Fibroblast of skin of abdomen (primary cell): ENCODE data around the gene MBLAC1.
A peak's percentile ranks its signal among the peaks of the same experiment; 100 is the strongest.

Experiments
- DNase-seq: peaks from one replicate; pipeline ENCODE4 v3.0.0-alpha.2; 2013

Gene MBLAC1

DNA sequence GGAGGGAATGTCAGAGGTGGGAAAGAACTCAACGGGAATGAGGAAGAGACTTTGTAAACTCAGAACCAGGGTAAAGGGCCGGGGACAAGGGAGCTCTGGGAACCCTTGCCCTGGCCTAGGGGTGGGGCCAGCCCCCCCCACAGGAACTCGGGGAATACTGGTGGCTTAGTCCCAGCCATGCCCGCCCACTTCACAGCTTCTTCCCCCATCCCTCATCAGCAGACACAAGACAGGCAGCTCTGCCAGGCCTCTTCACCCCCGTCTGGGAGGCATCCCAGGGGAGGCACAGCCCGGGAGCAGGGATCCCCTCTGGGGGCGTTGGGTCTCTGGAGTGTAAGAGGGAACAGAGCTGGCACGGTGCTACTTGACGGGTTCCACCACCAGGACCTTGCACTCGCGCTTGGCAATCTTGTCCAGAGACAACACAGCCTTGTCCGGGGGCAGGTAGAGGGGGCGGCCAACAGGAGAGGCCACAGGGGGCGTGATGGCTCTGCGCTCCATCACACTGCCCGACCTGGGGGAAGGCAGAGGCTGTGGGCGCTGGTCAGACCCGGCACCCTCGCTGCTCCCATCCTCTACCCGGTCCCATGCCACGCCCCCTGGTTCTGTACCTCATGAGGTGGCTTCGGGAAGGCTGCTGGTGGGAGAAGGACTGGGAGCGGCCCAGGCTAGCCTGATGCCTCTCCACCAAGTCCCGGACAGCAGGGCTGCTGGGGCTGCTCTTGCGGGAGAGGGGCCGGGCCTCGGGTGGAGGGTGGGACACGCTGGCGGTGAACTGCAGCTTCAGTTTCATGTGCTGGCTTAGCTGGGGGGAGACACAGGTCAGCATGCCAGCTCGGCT lies 28.1 kb downstream of the MBLAC1 start:
- no peak for DNase-seq

DNA sequence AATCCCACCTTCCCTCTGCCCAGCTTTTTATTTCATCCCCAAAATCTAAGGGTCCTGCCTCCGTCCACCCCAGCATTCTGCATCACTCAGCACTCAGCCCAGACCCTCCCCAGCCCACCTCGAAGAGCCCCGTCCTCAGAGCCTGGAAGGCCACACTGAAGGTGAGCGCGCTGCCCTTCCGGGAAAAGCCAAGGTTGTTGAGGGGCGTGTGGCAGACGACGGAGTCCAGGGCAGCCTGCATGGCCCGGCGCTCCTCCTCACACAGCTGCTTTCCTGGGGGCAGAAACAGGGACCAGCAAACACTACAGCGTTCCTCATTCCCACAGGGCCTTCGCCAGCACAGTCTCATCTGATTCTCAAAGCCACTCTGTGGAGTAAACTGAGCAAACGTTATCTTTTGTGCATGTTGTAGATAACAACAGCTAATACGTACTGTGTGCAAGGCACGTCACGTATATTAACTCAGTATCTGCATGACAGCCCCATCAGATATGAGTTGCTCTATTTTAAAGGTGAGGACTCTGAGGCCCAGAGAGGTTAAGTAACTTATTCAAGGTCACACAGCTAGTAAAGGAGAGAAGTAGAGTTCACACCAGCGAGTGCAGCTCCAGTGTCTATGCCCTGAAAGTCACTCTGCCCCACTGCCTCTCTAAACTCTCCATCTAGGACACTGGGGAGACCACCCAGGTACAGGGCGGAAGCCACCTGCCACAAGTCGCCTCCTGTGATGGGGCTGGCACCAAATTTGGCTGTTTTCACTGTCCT lies 29.0 kb downstream of the MBLAC1 start:
- DNase-seq, result no peak

DNA sequence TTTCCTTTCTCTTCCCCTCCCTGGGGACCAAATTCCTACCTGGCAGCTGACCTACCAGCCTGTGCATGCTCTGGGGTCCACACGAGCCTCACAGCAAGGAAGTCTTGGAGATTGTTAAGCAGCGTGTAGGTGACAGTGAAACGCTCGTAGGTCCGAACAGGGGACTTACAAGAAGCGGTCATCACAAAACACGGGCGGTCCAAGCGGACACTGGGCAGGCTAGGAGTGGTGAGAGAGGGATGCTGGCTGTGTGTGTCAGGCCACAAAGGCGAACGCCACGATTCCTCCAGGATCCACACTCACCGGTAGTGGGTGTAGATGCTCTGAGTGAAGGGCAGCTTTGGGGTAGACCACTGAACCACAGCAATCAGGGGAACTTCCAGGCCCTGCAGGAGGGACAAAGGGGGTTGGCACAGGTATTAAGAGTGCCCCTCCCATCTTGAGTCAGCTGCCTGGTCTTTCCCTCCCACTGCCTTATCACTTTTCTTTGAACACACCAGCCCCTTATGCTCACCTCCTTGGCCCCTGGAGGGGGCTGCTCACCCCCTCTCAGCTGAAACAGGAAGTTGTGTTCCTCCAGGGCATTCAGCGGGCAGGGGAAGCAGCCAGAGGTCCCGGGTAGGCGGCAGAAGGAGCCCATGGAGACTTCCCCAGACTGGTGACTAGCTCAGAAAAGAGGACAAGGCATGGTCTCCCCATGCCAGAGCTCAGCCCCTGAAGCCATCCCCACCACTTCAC lies 29.7 kb downstream of the MBLAC1 start:
- DNase-seq, result no peak

DNA sequence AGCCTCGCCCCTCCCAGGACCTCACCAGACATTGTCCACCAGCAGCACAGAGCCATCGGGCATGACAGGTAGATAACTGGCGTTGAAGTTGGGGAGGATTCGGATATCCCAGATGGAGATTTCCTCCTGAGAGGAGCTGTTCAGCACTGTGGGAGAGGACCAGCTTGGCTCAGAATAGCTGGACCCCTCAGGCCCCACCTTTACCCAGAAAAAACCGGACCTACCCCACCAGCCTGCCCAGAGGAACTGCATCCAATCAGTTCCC lies 30.2 kb downstream of the MBLAC1 start:
- no peak for DNase-seq

DNA sequence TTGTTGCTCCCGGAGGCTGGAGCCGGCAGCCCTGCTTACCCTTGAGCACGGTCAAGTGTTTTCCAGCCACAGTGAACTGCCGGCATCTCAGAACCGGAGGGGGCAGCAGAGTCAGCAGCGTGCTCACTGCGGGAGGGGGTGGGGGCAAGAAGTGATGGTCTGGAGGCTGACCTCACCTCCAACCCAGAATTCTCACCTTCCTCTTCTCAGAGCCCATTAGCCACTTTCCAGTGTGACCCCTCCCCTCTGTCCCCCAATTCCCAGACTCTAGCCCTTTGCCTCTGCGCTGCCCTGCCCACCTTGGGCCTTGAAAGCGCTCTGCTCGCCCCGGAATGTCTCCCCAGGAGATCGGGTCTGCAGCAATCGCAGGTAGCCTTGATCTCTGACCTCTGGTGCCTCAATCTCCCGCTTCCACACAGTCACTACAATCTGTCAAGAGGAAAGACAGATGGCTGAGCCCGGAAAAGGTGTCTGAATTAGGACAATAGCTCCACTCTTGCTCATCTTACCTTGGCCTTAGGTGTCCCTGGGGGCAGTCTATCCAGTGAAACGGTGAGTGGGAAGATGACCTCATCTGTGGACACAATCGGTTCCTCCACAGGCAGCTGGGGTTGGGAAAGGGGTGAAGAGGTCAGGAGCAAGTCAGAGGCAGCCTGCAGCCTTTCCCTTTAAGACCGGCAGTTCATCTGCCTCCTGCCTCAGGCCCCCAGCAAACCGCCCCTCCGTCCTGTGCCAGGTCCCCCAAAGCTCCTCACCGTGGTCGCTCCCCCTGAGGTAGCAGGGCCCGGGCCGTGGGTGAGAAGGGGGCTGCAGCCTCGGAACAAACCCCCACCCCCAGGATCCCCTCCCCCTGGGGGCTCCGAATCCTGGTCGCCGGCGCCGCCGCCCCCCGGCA lies 30.8 kb downstream of the MBLAC1 start:
- DNase-seq, result no peak

DNA sequence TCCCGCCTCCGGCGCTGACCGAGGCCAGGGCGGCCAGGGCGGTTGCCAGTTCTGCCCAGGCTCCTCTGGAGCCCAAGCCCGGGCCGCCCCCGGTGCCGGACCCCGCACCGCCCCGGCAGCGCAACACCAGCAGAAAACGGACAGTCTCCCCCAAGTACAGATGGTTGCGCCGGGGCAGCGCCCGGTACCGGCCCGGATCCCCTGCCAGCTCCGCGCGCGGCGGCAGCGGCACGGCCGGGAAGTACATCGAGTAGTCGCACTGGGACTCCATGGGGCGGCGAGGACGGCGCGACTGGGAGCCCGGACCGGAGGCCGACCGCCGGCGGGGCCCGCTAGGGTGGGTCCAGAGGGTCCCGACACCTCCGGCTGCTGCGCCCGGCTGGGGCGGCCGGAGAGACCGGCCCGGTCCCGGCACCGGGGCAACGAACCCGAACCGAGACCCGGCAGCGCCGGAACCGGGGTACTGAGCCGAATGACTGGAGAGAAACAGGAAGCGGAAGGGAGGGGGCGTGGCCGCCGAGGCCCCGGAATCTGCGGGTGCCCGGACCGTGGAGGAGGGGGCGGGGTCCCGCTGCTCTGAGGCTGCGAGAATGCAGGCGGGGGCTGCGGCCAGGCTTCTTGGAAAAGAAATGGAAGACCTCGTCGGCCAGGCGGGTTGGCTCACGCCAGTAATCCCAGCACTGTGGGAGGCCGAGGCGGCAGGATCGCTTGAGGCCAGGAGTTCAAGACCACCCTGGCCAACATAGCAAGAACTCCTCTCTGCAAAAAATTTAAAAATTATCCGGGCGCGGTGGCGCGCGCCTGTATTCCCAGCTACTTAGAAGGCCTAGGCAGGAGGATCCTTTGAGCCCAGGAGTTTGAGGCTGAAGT lies 31.7 kb downstream of the MBLAC1 start, which contains the start of gene TRAPPC14:
Gene TRAPPC14, minus strand, starts transcription at position 495 of the 870 bp plus-strand sequence. Its CDS starts 224 bp downstream, at position 271.
- peak; percentile 82 for DNase-seq

DNA sequence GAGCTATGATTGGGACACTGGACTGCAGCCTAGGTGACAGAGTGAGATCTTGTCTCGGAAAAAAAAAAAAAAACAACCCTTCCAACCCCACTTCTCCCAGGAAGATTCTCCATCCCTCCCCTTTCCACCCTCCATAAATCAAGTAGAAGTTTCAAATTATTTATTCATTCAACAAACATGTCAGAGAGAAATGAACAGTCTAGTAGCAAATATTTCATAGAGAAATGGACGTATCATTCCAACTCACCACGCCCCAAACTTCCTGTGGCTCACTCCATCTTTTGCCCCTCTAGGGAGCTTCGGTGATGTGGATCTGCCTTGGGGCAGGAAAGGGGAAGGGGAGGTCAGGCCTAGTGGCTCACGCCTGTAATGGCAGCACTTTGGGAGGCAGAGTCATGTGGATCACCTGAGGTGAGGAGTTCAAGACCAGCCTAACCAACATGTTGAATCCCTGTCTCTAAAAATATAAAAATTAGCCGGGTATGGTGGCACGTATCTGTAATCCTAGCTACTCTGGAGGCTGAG lies 32.4 kb downstream of the MBLAC1 start:
- DNase-seq, result no peak

DNA sequence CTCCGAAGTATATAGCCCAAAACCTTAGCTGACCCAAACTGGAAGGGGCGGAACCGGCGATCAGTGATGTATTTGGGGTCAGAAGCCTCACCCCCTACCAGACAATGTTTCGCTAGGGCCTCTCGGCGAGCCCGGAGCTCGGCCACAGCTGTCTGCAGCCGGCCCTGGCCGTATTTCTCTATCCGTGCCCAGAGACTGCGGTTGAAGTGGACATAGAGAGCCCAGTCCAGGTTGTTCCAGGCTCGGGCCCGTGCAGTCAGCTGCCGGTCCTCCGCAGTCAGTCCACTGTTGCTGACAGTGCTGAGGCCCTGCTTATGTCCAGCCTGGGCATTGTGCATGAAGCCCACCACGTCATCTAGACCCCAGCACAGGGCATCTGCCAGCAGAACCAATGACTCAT lies 33.3 kb downstream of the MBLAC1 start:
- DNase-seq, result no peak

DNA sequence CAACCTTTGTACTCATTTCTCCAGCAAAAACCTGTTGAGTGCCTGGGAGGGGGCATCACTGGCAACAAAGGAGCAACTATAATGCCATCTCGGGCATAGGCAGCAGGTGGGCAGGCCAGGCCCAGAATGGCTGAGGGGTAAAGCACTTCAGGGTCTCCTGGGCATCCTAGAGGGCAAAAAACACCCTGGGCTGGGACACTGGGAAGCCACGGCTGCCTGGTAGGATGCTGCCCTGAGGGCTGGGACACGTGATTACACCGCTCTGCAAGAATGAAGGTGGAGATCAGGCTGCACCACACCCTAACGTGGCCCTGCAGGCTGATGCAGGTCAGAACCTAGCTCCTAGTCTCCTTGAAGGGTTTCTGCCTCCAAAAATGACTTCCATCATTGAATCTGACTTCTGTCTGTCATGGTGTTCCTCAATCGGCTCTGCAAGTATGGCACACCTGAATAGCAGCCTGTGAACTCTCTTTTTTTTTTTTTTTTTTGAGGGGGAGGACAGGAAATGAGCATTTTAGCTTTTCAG lies 36.3 kb downstream of the MBLAC1 start:
- no peak for DNase-seq

DNA sequence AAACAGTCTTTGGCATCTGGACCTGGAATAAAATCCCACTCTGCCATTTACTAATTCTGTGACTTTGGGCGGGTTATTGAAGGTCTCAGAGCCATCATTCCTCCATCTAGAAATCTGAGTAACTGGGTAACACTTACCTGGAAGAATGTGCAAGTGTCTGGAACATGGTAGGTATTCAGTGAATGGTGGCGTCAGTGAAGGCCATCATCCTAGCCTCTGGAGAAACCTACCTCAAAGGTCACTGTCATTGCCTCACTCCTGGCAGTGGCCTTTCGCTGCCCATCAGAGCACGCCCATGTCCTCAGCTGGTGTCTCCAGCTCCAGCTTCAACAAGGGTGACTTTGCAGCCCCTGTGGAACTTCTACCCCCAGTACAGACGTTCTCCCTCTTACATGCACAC lies 37.1 kb downstream of the MBLAC1 start:
- DNase-seq, result no peak

DNA sequence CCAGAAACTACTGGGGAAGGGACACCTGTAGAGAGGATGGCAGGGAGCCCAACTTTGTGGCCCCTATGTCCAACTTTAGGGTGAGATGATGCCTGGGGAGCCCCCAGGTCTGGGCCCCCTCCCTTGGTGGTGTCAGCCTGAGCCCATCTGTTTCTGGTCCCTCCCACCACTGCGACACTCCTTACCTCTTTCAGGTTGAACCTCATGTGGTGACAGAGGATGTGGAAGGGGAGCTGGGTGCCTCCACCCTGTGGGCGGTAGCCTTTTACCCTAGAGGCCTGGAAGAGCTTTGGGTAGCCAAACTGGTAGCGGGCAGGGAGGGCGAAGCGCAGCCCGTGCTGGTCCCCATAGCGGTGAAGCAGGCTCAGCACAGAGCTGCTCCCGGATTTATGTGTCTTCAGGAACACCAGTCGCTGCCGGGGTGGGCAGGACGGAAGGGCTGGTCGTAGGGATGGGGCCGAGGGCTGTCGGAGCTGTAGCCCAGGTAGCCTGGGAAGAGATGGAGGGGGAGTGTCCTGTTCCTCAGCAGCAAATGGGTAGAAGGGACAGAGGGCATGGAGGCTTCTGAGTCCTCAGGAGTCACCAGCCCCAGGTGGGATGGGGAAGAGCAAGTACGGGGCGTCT lies 39.7 kb downstream of the MBLAC1 start:
- DNase-seq, result no peak

DNA sequence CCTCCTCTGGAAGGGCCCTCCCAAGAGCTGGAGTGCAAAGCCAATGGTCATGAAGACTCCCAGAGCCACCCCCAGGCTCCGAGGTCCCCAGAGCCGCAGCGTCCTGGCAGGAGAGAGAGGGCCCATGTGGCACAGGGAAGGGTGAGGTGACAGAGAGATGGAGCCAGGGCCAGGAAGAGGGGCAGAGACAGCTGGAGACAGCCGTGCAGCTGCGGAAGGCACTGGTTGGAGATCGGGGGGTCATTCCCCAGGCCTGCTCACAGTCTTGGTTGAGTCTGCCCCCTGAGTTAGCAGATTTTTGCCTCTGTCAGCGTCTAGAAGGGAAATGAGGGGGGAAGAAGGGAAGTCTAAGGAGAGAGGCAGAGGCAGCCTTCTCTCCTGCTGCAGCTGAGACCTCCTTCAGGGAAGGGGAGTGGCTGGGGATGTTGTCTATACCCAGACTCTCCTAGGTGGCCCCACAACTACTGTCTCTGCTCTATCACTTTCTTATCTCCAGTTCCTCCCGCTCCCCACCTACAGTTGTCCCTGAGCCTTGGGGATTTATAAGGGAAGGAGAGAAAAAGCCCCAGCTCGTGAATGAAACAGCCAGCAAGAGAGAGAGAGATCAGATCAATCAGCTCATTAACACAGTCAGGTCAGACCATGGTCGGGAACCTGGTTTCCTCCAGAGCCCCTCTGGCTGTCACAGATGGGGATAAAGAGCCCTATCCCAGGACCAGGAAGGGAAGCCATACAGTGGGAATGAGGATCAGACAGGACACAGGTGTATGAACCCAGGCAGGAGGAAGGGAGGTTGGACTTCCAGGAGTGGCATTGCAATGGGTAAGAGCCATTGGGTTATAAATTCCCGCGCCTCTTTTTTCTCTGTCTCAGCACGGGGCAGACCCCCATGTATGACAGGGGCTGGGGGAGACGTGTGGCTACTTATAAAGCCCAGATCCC lies 40.5 kb downstream of the MBLAC1 start:
- no peak for DNase-seq

DNA sequence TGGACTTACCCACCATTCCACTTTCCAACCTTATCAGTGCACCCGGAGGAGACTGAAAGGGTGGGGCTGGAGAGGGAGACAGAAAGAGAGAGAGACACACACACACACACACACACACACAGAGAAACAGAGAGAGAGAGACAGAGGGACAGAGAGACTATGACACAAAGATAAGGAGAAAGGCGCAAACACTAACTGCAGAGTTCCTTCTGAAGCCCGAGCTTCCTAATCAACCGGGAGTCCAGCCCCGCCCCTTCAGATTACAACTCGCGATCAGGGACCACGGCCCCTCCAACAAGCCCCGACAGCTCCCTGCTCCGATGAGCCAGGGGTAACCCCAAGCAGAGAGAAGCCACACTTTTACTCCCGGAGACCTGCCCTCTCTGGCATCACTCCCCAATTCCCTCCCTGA lies 41.2 kb downstream of the MBLAC1 start:
- peak; percentile 10 for DNase-seq

DNA sequence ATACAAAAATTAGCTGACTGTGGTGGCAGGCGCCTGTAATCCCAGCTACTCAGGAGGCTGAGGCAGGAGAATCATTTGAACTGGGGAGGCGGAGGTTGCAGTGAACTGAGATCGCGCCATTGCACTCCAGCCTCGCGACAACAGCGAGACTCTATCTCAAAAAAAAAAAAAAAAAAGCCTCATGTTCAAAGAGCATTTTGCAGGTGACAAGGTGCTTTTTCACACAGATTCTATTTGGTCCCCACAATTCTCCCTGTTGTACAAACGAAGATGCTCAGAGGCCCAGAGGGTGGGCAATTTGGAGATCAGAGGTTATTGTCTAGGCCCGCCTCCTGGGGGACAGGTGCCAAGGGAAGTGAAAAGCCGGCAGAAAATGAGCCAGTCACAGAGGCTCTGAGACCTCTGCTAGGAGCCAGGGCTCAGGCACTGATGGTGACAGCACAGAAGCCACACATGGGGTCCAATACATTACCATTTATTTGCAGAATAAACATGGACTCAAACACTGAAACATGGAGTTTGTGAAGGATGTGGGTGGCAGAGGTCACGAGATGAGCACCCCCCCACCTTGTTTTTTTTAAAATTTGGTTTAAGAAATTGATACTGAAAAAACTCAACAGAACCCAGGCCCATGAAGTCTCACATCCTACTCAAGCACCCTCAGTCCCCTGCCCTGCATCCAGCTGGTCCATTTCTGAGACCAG lies 42.5 kb downstream of the MBLAC1 start:
- DNase-seq, result no peak

DNA sequence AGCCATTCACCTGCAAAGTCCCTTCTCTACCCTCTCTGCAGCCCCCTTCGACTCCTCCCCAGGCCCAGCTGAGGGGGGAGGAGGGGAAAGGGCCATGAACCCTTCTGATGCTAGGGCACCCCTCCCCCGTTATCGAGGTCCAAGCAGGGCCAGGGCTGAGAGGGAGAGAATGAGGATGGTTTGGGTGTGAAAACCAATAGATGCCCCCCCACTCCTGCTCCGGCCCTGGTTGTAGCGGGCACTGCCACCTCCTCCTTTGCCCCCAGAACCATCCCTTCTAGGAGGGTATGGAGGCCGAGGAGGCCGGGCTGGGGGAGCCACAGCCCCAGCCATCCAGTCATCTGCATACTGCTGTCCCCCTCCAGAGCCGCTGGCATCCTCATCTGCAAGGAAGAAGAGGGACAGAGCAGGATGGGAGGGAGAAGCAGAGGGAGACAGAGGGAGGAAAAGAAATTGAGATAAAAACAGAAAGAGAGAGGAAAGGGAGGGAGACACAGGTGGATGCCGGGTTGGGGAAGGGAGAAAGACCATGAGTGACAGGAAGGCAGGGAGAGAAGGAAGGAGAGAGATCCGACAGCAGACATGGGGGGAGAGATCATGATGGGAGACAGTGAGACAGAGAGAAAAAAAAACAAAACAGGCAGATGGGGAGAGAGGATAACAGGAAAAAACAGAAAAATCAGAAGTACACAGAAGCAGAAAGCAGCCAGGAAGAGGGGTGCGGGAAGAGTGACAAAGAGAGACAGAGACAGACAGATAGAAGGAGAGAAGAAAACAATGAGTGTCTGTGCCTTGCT lies 43.5 kb downstream of the MBLAC1 start:
- no peak for DNase-seq

DNA sequence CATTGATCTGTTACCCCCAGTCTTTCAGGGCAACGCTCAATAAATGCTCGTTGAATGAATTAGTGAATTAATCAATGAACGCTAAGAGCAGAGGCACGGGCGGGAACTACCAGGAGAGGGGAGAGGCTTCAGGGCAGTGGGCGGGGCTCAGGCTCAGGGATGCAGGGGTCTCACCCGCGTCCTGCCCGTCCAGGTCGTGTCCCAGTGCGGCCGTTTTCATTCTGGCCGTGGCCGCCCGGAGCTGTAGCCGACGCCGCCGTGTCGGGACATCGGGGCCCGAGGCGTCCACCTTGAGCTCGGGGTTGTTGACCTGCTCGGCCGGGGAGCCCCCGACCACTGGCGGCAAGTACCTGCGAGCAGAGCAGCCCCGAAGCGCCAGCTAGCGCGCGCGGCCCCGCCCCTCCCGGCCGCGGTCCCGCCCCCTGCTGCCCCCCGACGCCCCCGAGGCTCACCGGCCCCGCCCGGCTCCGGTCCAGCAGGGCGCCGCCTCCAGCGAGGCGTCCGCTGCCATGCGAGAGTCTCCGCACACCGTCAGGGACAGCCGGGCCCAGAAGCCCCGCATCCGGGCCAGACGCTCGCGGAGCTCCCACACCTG lies 44.4 kb downstream of the MBLAC1 start:
- no peak for DNase-seq

DNA sequence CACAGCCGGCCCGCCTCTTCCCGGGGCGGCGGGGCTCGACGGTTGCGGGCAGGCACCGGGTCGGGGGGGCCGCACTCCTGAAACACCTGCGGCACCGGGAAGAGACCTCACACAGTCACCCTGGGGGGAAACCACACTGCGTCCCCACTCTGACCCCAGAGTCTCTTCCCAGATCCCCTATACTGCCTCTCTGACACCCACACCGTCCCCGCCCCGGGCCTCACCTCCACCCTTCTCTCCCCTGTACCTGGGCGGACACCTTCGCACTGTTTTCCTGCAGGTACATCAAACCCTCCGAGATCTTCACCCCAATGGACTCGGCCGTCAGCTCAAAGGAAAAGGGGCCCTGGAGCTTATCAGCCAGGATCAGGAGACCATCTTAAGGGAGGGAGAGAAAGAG lies 45.1 kb downstream of the MBLAC1 start:
- DNase-seq, result no peak
